ENCODE measurements around the gene NDUFV1. TPM values are rescaled to one million over a fixed set of nuclear protein-coding genes. Genes with fewer than 3 reads are reported as not detected.

NDUFV1 gene
- total RNA-seq, 1 experiment from 2014 or later: 242 TPM

DNA sequence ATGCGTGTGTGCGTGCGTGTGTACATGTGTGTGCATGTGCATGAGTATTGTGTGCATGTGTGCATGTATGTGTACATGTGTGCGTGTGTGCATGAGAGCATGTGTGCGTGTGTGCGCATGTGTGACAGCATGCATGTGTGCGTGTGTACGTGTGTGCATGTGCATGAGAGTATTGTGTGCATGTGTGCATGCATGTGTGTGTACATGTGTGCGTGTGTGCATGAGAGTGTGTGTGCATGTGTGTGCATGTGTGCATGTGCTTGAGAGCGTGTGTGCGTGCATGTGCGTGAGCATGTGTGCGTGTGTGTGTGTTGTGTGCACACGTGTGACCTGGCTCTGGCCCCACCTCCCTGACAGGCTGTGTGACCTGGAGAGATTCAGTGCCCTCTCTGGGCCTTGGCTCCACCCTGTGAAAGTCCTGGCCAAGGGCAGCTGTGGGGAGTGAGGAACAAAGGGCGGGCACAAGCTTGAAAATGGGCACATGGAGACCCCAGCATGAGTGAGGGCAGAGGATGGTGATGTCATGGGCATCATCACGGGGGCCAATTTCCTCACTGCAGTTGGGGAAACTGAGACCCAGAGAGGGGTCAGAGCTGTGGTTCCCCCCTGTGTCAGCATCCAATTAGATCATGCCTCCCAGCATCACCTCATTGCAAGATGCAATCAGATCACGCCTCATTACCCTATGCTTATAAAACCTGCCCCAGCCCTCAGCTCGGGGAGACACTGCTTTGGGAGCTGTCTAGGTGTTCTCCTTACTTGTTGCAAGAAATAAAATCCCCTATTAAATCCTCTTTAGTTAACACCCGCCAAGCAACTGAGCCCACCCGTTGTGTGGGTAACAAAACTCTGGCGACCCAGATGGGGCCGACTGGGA, 43.1 kb downstream of the NDUFV1 start:
- Histone ChIP-seq H3K4me3 (replicated peaks in 1 of 2; ENCODE audit: low read depth in 1 of 2, low read length in 2 of 2) (peak overlapping the region; percentile 56 to 61), H3K27ac (ENCODE audit: low read depth, low read length) (peak overlapping the region; percentile 15; the same call in 1 of the 2 replicates), H3K9ac (ENCODE audit: low read length) (peak overlapping the region; percentile 65), H3K4me1 (ENCODE audit: control insufficient read depth in 1 of 2, insufficient read depth in 2 of 2, low read length in 2 of 2) (peaks cover 2 to 17% of the 10 kb centered on the region in 2 experiments; a peak in 3 of 4 replicates), H3K9me2 (ENCODE audit: insufficient read depth) (no peaks in the 10 kb centered on the region), H3K27me3 (ENCODE audit: insufficient read depth, low read length) (no peaks in the 10 kb centered on the region), H3K4me2 (ENCODE audit: low read length) (peak overlapping the region; percentile 95), H3K36me3 (ENCODE audit: control insufficient read depth in 1 of 2, insufficient read depth in 2 of 2, low read length in 2 of 2) (no peaks in the 10 kb centered on the region), H3K79me2 (ENCODE audit: insufficient read depth, low read length) (no peaks in the 10 kb centered on the region), H4K20me1 (ENCODE audit: insufficient read depth) (no peaks in the 10 kb centered on the region), H3K9me3 (ENCODE audit: control insufficient read depth in 1 of 2, insufficient read depth in 1 of 2, low read depth in 1 of 2, low read length in 2 of 2) (no peaks in the 10 kb centered on the region), H2AFZ (ENCODE audit: low read depth, low read length, poor library complexity, severe bottlenecking) (peak overlapping the region; percentile 68)
- intact Hi-C loops (cut with micrococcal nuclease): loop anchor here (10.0 kb wide), 1 partner anchor 155 kb away; no protein-coding TSS in a partner anchor
- ATAC-seq (0 out of 2 replicates have a peak, but pooled peaks have one; percentile 12), DNase-seq (ENCODE audit: low read depth, low spot score) (no peak)
- BruUV-seq (replicated peaks): no TSS peak
- ChIA-PET POLR2A (no interaction called here), RAD21 (ENCODE audit: low non-redundant PET in 1 of 2, low total read pairs in 2 of 2, uncharacterized antibody in 2 of 2, unreplicated experiment in 2 of 2) (no interaction called here), CTCF (interaction anchor here (1.6 kb wide), 1 partner anchor 20 kb away, joined by 9 read pairs; the partner anchor contains the start of gene NUDT8)
- TF ChIP-seq JUND (IDR thresholded peaks at IDR 0.05) (no peak), SIN3A (IDR thresholded peaks at IDR 0.05; ENCODE audit: low read depth) (no peak), CBX3 (IDR thresholded peaks at IDR 0.05; ENCODE audit: low read depth) (no peak), RAD21 (IDR thresholded peaks at IDR 0.05; ENCODE audit: low read depth) (no peak), CEBPB (IDR thresholded peaks at IDR 0.05; ENCODE audit: low read depth) (no peak)
- TF ChIP-seq, protein P1, sequence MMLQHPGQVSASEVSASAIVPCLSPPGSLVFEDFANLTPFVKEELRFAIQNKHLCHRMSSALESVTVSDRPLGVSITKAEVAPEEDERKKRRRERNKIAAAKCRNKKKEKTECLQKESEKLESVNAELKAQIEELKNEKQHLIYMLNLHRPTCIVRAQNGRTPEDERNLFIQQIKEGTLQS (IDR thresholded peaks at IDR 0.05): no peak
- TF ChIP-seq, protein P2, sequence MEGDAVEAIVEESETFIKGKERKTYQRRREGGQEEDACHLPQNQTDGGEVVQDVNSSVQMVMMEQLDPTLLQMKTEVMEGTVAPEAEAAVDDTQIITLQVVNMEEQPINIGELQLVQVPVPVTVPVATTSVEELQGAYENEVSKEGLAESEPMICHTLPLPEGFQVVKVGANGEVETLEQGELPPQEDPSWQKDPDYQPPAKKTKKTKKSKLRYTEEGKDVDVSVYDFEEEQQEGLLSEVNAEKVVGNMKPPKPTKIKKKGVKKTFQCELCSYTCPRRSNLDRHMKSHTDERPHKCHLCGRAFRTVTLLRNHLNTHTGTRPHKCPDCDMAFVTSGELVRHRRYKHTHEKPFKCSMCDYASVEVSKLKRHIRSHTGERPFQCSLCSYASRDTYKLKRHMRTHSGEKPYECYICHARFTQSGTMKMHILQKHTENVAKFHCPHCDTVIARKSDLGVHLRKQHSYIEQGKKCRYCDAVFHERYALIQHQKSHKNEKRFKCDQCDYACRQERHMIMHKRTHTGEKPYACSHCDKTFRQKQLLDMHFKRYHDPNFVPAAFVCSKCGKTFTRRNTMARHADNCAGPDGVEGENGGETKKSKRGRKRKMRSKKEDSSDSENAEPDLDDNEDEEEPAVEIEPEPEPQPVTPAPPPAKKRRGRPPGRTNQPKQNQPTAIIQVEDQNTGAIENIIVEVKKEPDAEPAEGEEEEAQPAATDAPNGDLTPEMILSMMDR (IDR thresholded peaks at IDR 0.05 in 2 of 3, conservative IDR thresholded peaks at IDR 0.05 in 1 of 3; ENCODE audit: borderline replicate concordance in 1 of 3, insufficient read depth in 1 of 3, low read depth in 2 of 3, low read length in 2 of 3): no peak

All from HCT116 (cell line).